Kidney (tissue), 14 donors: ENCODE measurements around the gene HECTD4. TPM values are rescaled to one million over a fixed set of nuclear protein-coding genes. Genes with fewer than 3 reads are reported as not detected.

Source experiments
- DNase-seq, 5 donors: peaks; one replicate each; pipeline ENCODE4 v3.0.0-alpha.2; 2013 to 2020
- FAIRE-seq: peaks from 2 replicates; lab custom pipeline; 2012; peaks lifted over from hg19 to GRCh38; lab: Jason Lieb, UNC
- H3K27ac ChIP-seq, 2 donors: one replicate each; pipeline ENCODE4 v1.7.0; 2013; ENCODE audit warnings: low read depth in 2 of 2, low read length in 2 of 2, inconsistent platforms in 1 of 2
- H3K27me3 ChIP-seq: one replicate; pipeline ENCODE4 v1.7.1; 2013; ENCODE audit warnings: low read length, inconsistent platforms; ENCODE audit not compliant: control insufficient read depth, insufficient read depth
- H3K36me3 ChIP-seq, 3 donors: one replicate each; pipeline versions ENCODE4 v1.7.0 to v1.7.1; 2013; ENCODE audit warnings: low read length in 3 of 3, control low read depth in 1 of 3, inconsistent platforms in 1 of 3; ENCODE audit not compliant: insufficient read depth in 3 of 3, control insufficient read depth in 2 of 3
- H3K4me1 ChIP-seq, 3 donors: one replicate each; pipeline versions ENCODE4 v1.7.0 to v1.7.1; 2013; ENCODE audit warnings: low read length in 3 of 3, inconsistent platforms in 1 of 3, low read depth in 1 of 3; ENCODE audit not compliant: control insufficient read depth in 2 of 3, insufficient read depth in 2 of 3
- H3K4me3 ChIP-seq, 3 donors: one replicate each; pipeline versions ENCODE4 v1.7.0 to v1.8.1; 2013; ENCODE audit warnings: low read length in 3 of 3, control low read depth in 1 of 3, inconsistent platforms in 1 of 3
- H3K9ac ChIP-seq, 3 donors: one replicate each; pipeline versions ENCODE4 v1.7.0 to v1.7.1; 2013; ENCODE audit warnings: low read length in 3 of 3, control low read depth in 1 of 3, inconsistent platforms in 1 of 3
- H3K9me3 ChIP-seq, 3 donors: one replicate each; pipeline versions ENCODE4 v1.7.0 to v1.7.1; 2013; ENCODE audit warnings: low read length in 3 of 3, control low read depth in 1 of 3, inconsistent platforms in 1 of 3; ENCODE audit not compliant: control insufficient read depth in 2 of 3, insufficient read depth in 1 of 3
- CTCF ChIP-seq: IDR thresholded peaks from 3 replicates; pipeline ENCODE4 v1.5.1; 2012; ENCODE audit warnings: mild to moderate bottlenecking, moderate library complexity, borderline replicate concordance; ENCODE audit not compliant: insufficient read depth; ENCODE audit errors: extremely low read depth
- intact Hi-C: fragments of 100-400 bp; cut with DNase I; formaldehyde crosslinking; loops from one replicate; pipeline ENCODE4 v1.11.1; 2022
- polyA plus RNA-seq: library from polyadenylated mRNA; stranded (reverse); fragments of 350-450 nt; fragmentation: Illumina TruSeq; extraction: RNeasy Lipid Tissue Mini Kit (QIAGEN cat#74804); gene quantifications from one replicate; pipeline ENCODE4 v1.2.3, GENCODE V29; 2014; ENCODE audit warnings: low read depth, low replicate concordance; ENCODE audit not compliant: insufficient read depth
- total RNA-seq: library from RNA; stranded (reverse); fragmentation: NEBNext Ultra II Directional; extraction: Animal tissue kit (Norgen Biotek cat#: 25700); gene quantifications from one replicate; pipeline ENCODE4 v1.2.1, GENCODE V29; 2021
- donor health status: control.
- donor health status: control.
- donor health status: control.
- donor health status: control.
- donor health status: control.
- donor health status: DM: yes; HTN: yes; CAD: no.
- donor health status: Normal renal cell carcinoma (clear cell type).

Gene HECTD4
- total and polyA plus RNA-seq, 2 donors from 2014 or later = 15.6 to 53.1 TPM

GRCh38 chr12:112266473-112266872, 115.8 kb downstream of the HECTD4 start:
- Histone ChIP-seq H3K9ac (no peak overlapping the region), H3K4me1 (no peaks in the 10 kb centered on the region), H3K36me3 (peaks cover 3 to 17% (median 17%) of the 10 kb centered on the region in 3 donors), H3K9me3 (no peaks in the 10 kb centered on the region), H3K27ac (no peak overlapping the region), H3K27me3 (no peaks in the 10 kb centered on the region), H3K4me3 (no peak overlapping the region)
- FAIRE-seq = no peak
- no peak for DNase-seq
- no peak for TF ChIP-seq CTCF
- intact Hi-C loops = no loop called here

GRCh38 chr12:112261559-112261958, 120.7 kb downstream of the HECTD4 start:
- FAIRE-seq (no peak), DNase-seq (peak in 2 of 5 donors; percentile 15 to 40)
- Histone ChIP-seq H3K36me3 (peaks cover 5 to 22% (median 15%) of the 10 kb centered on the region in 3 donors), H3K4me3 (no peak overlapping the region), H3K9me3 (no peaks in the 10 kb centered on the region), H3K27me3 (no peaks in the 10 kb centered on the region), H3K27ac (no peak overlapping the region), H3K9ac (no peak overlapping the region), H3K4me1 (no peaks in the 10 kb centered on the region)
- intact Hi-C loops = no loop called here
- TF ChIP-seq CTCF = no peak

GRCh38 chr12:112258926-112259325, 123.3 kb downstream of the HECTD4 start:
- no peak for TF ChIP-seq CTCF
- DNase-seq (no peak), FAIRE-seq (no peak)
- Histone ChIP-seq H3K4me3 (no peak overlapping the region), H3K36me3 (peaks cover 9 to 35% (median 10%) of the 10 kb centered on the region in 3 donors), H3K27me3 (no peaks in the 10 kb centered on the region), H3K9me3 (no peaks in the 10 kb centered on the region), H3K27ac (no peak overlapping the region), H3K9ac (no peak overlapping the region), H3K4me1 (no peaks in the 10 kb centered on the region)
- intact Hi-C loops = no loop called here

GRCh38 chr12:112256780-112257179, 125.5 kb downstream of the HECTD4 start:
- no peak overlapping the region for H3K27ac ChIP-seq
- no peak overlapping the region for H3K4me3 ChIP-seq
- H3K36me3 ChIP-seq = peaks cover 11 to 48% (median 18%) of the 10 kb centered on the region in 3 donors
- DNase-seq = no peak
- intact Hi-C loops = no loop called here
- no peak for TF ChIP-seq CTCF
- no peak overlapping the region for H3K9ac ChIP-seq
- H3K27me3 ChIP-seq = no peaks in the 10 kb centered on the region
- H3K4me1 ChIP-seq = no peaks in the 10 kb centered on the region
- FAIRE-seq = no peak
- H3K9me3 ChIP-seq = no peaks in the 10 kb centered on the region
